GM20431 (cell line): ENCODE measurements around the gene TMTC2.

ENCODE experiments used
- in situ Hi-C: fragments of 300-500 bp; cut with MseI, MboI; formaldehyde crosslinking; loops from one replicate; pipeline ENCODE4 v1.15.0; 2020; ENCODE audit warnings: low sequenced_read_pairs; ENCODE audit not compliant: unreplicated experiment

TMTC2 gene

GRCh38 chr12:82931349-82932116 lies 244.8 kb downstream of the TMTC2 start:
- in situ Hi-C loops = no loop called here

DNA sequence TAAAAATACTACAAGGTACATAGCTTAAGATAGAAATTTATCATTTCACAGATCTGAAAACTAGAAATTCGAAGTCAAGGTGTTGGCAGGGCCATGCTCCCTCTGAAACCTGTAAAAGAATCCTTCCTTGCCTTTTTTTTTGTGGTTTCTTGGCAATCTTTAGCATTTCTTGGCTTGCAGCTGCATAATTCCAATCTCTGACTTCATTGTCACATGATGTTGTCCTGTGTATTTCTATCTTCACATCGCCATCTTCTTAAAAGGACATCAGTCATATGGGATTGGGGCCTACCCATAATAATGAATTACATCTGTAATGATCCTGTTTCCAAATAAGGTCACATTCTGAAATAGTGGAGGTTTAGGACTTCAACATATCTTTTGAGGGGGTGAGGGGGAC lies 250.4 kb downstream of the TMTC2 start:
- in situ Hi-C loops = no loop called here

DNA sequence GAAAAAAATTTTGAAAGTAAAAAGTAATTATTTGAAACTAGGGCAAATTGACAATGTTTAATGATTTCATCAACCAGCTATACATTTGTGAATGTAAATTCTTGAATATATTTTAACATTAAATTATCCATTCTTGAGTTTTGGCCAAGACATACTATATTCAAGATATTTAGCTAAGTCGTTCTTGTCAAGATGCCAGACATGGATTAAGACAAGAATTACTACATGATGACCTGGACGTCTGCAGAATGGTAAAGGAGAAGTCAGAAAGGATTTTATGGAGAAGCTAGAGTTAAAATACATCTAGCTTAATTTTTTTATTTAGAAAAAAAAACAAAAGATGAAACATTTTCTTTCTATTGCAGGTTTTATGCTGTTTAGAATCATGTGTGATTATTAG lies 255.8 kb downstream of the TMTC2 start:
- in situ Hi-C loops = no loop called here

DNA sequence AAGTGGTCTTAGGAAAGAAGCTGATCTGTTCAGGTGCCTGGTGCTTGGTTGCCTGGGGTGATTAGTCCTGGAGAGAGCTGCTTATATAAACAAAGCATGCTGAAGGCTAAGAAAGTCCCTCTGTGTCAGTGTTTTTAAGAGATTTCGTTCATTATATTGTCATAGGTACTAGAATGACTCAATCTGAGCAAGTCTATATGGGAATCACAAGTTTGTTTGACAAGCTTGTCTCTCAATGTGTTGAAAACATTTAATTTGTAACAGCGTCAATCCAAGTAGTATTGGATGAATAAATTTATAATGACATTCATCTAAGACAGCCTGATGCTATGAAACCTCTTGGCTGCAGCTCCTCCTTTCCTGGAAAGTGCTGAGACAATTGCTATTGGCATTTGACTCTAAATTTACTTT lies 256.3 kb downstream of the TMTC2 start:
- in situ Hi-C loops = no loop called here

GRCh38 chr12:82948491-82948890 lies 261.8 kb downstream of the TMTC2 start:
- in situ Hi-C loops = no loop called here

GRCh38 chr12:82950356-82950755 lies 263.6 kb downstream of the TMTC2 start:
- in situ Hi-C loops = no loop called here

DNA sequence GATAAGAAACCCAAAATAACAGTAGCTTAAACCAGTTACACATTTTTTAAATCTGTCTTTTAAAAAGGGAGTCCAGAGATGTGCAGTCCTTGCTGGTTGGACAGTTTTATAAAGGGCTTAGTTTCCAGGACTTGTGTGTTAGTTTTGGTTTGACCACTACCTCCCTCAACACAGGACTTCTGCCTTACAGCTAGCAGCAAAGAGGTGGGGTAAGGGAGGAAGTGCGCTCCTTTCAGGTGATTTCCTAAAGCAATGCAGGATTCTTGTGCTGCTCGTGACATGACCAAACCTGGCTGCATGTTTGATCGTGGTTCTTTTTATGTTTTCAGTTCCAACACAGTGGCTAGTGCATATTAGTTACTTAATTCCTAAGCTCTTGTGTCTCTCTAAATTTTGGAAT lies 266.2 kb downstream of the TMTC2 start:
- in situ Hi-C loops = no loop called here

DNA sequence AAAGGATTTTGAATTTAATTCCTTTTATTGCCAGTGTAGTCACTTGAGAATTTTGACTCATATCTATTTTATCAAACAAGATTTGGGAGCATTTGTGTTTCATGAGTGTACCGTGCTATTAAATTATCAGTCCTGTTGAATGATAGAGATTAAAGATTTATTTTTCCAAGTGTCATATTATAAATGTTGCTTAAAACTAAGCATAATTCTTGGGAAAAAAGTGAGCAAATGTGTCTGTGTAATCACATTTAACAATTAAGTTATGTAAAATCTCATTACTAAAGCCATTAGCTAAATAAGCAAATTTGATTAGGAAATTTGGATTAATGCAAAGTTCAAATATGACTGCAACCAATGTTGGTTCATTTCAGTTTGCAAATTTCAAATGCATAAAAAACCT lies 266.7 kb downstream of the TMTC2 start:
- in situ Hi-C loops = no loop called here

GRCh38 chr12:82954064-82954463 lies 267.4 kb downstream of the TMTC2 start:
- in situ Hi-C loops = no loop called here

DNA sequence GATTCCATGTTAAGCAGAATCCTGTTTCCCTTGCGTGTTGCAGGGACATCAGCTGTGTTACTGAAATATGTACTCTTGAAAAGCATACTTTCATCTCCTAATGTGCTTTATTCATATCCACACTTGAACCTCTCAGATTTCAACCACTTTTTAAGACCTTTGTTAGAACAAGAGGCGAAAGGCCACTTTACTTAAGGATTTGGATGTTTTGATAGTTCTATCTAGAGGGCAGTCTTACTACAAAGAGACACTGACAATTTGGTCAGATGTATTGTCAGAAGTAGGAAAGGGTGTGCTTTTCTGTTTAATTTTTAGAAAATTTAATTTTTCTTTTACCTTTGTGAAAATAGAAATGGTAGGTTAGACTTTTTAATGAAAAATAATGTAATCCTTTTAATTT lies 267.9 kb downstream of the TMTC2 start:
- in situ Hi-C loops = no loop called here

DNA sequence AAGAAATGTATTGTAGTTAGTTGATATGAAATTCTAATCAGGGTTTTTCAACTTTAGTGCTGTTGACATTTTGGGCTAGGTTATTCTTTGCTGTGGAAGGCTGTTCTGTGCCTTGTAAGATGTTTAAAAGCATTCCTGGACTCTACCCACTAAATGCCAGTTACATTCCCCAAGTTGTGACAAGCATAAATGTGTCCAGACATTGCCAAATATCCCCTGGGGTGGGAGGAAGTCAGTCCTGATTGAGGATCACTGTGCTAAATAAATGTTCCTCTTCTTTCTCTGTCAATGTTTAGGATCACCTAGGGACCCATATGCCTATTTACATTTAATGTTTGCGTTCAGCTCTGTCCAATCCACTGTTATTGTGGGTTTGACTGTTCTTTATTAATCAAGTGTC lies 268.3 kb downstream of the TMTC2 start:
- in situ Hi-C loops = no loop called here

GRCh38 chr12:82958966-82959365 lies 272.3 kb downstream of the TMTC2 start:
- in situ Hi-C loops = no loop called here

DNA sequence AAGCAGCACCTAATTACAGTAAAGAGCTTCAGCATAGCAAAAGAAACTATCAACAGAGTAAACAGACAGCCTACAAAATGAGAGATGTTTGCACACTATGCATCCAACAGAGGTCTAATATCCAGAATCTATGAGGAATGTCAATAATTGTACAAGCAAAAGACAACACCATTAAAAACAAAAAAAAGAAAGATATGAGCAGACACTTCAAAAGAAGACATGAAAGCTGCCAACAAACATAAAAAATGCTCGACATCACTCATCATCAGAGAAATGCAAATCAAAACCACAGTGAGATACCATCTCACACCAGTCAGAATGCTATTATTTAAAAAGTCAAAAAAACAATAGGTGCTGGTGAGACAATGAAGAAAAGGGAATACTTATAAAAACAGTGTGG lies 273.1 kb downstream of the TMTC2 start:
- in situ Hi-C loops = no loop called here

DNA sequence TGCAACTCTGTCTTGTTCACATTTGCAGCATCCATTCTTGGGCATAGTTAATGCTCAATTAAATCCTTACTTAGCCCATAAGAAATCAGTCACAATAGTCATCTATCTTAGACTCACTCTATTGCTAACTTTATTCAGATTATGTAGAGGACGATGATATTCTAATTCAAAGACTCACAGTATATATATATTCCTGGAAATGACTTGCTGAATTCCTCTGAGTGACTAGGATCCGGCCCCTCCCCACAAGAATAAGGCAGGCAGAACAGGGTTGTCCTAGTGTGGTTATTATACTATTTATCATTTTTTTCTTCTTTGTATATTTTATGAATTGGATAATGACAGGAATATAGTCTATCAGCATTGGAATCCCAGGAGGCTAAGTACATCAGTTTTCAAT lies 275.1 kb downstream of the TMTC2 start:
- in situ Hi-C loops = no loop called here

DNA sequence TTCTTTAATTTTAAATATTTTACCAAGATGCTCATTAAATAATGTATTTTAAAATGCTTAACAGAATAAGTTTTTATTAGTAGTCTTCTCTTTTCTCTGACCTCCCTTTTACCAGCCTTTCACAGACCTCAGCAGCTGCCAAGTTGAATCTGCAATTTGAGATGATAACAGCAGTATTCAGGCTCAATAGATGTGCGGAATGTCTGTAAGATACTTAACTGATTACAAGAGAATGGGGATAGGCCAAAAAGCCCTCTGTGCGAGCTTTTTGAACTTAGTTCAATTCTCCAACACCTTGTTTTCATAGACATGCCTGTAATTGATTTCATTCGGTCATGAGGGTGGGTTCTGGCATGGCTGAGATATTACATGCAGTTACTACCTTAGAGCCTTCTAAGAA lies 277.2 kb downstream of the TMTC2 start:
- in situ Hi-C loops = no loop called here

DNA sequence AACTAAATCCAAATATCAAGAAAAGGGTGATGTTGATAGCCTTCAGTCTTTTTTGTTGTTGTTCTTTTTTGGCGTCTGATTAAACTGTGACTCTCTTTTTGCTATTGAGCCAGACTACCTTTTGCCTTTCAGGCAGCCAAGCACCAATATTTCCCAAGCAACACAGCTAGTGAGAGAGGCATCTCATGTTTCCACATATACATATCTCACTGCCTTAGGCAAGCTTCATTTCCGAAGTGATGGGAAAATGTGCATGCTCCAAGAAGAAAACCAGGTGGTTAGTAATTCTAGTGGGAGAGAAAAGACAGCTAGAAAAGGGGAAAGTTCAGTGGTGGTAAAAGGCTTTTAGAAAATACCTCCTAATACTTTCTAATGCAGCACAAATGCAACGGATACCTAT lies 277.7 kb downstream of the TMTC2 start:
- in situ Hi-C loops = no loop called here

DNA sequence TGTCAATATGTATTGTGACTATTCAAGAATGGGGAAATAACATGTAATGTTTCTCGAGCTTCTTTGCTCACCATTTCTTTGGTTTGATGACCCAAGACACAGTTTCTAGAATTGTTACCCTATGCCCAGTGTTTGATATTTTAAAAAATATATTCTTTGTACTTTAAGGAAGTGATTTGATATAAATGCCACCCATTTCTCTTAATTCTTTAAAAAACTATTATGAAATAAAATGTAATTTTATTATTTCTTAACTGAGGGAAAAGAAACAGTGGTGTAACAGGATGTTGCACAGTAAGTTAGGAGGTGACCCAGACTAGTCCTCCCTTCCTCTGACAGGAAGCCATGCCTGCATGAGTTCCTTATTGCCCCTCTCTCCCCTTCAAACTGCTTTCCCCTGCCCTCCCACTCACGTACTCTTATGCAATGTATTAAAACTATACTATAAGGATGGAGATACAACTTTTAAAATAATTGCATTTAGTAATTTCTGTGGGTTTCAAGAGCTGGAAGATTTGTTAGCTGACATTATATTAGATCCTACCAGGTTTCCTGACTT lies 279.4 kb downstream of the TMTC2 start:
- in situ Hi-C loops = no loop called here

- in situ Hi-C loops = no loop called here
Measured at GRCh38 chr12:82968631-82969367, 282.1 kb downstream of the TMTC2 start.

DNA sequence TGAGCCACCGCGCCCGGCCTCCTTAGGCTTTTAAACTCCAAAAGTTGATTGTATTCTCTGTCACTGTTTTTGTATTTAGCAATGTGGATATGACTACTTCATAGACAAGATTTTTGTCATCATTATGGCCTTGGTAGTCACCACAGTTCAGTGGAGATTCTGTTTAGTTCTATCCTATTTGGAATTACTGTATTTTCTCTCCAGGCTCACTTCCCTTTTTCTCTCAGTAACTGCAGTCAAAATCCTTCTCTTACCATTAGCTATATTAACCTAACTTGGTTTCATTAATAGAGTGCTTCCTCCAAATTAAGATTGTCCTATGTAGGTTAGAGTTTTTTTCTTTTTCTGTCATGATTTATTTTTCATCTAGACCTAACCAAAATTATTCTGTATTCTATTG lies 283.9 kb downstream of the TMTC2 start:
- in situ Hi-C loops = no loop called here

GRCh38 chr12:82971584-82971983 lies 284.9 kb downstream of the TMTC2 start:
- in situ Hi-C loops = no loop called here

GRCh38 chr12:82972624-82973023 lies 285.9 kb downstream of the TMTC2 start:
- in situ Hi-C loops = no loop called here
